ENCODE results near the gene MXRA8. TPM values are rescaled to one million over a fixed set of nuclear protein-coding genes. Genes with fewer than 3 reads are reported as not detected.

The MXRA8 gene
- total RNA-seq, 1 experiment from 2014 or later, result 9.6 TPM

DNA sequence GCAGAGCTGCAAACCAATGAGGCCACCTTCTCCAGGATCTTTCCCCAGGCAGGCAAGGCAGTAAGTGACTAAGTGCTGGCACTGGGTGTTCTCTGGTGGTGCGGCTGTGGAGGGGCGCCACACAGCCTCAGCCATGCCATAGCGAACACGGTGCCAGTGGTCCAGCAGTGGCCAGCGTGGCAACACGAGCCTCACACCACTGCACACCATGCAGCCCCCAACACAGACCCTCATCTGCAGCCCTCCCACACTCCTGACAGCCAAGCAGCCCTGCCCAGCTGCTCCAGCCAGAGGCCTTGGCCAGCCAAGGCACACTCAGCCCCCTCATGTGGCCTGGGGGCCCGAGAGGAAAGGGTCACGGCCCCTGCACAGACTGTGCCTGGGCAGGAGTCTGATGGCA lies 36.9 kb downstream of the MXRA8 start:
- H3K36me3 Mint-ChIP-seq (ENCODE audit: insufficient read depth in 1 of 3, low read depth in 3 of 3), result peaks cover 13 to 42% (median 35%) of the 10 kb centered on the region in 3 experiments; a peak in 6 of 7 replicates
- H3K9me3 Mint-ChIP-seq, result no peaks in the 10 kb centered on the region
- no peak for DNase-seq
- Histone ChIP-seq H3K4ac (ENCODE audit: low read depth, low read length) (no peak overlapping the region), H3K23me2 (ENCODE audit: insufficient read length, low read depth, low read length, poor library complexity, severe bottlenecking) (peaks cover 8% of the 10 kb centered on the region), H3K4me2 (ENCODE audit: insufficient read depth, insufficient read length, low read length) (no peak overlapping the region), H2AFZ (ENCODE audit: low read length) (no peak overlapping the region), H2BK12ac (ENCODE audit: insufficient read length, low read depth, low read length) (no peak overlapping the region), H3K9ac (ENCODE audit: extremely low read depth, insufficient read length, low read length) (no peak overlapping the region), H2AK5ac (ENCODE audit: insufficient read length, low read length) (no peak overlapping the region), H2BK120ac (ENCODE audit: low read depth, low read length, poor library complexity, severe bottlenecking) (no peak overlapping the region), H3K9me3 (ENCODE audit: control insufficient read depth, low read depth, low read length) (no peaks in the 10 kb centered on the region), H3T11ph (ENCODE audit: low read length) (no peak overlapping the region), H3K18ac (ENCODE audit: insufficient read length, low read depth, low read length) (no peak overlapping the region), H3K4me1 (ENCODE audit: insufficient read depth, low read length) (no peaks in the 10 kb centered on the region), H4K91ac (ENCODE audit: insufficient read length, low read depth, low read length) (no peak overlapping the region), H3K79me2 (ENCODE audit: insufficient read depth, low read length) (peaks cover 17% of the 10 kb centered on the region; the same call in 1 of the 2 replicates), H3K23ac (ENCODE audit: insufficient read length, low read depth, low read length) (no peak overlapping the region), H3K79me1 (ENCODE audit: insufficient read depth, low read depth, low read length, poor library complexity, severe bottlenecking) (peaks cover 8% of the 10 kb centered on the region), H3K27ac (ENCODE audit: insufficient read length, low read depth, low read length) (no peak overlapping the region), H2BK15ac (ENCODE audit: low read depth, low read length) (no peak overlapping the region), H2BK5ac (ENCODE audit: insufficient read length, low read length) (no peak overlapping the region), H3K14ac (ENCODE audit: insufficient read depth, low read length) (no peak overlapping the region), H4K8ac (replicated peaks; ENCODE audit: insufficient read length, low read depth, low read length) (no peak overlapping the region), H2BK20ac (ENCODE audit: low read depth, low read length, poor library complexity, severe bottlenecking) (no peak overlapping the region), H3K56ac (ENCODE audit: insufficient read length, low read depth, low read length) (no peak overlapping the region), H4K5ac (ENCODE audit: insufficient read length, low read depth, low read length) (no peak overlapping the region), H3K27me3 (ENCODE audit: insufficient read depth, low read length) (no peaks in the 10 kb centered on the region), H4K20me1 (ENCODE audit: control insufficient read depth, insufficient read depth, insufficient read length) (peaks cover 5% of the 10 kb centered on the region)
- TF ChIP-seq, protein P1, sequence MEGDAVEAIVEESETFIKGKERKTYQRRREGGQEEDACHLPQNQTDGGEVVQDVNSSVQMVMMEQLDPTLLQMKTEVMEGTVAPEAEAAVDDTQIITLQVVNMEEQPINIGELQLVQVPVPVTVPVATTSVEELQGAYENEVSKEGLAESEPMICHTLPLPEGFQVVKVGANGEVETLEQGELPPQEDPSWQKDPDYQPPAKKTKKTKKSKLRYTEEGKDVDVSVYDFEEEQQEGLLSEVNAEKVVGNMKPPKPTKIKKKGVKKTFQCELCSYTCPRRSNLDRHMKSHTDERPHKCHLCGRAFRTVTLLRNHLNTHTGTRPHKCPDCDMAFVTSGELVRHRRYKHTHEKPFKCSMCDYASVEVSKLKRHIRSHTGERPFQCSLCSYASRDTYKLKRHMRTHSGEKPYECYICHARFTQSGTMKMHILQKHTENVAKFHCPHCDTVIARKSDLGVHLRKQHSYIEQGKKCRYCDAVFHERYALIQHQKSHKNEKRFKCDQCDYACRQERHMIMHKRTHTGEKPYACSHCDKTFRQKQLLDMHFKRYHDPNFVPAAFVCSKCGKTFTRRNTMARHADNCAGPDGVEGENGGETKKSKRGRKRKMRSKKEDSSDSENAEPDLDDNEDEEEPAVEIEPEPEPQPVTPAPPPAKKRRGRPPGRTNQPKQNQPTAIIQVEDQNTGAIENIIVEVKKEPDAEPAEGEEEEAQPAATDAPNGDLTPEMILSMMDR (conservative IDR thresholded peaks at IDR 0.05), result no peak
- no peak overlapping the region for H3K27ac Mint-ChIP-seq
- no CpG with 5 or more reads among the region's 8 CpGs for WGBS (ENCODE audit: extremely low coverage, insufficient read length, low lambda C conversion rate)
- H3K4me3 Mint-ChIP-seq, result no peak overlapping the region
- H3K4me1 Mint-ChIP-seq, result peaks cover 2 to 14% of the 10 kb centered on the region in 2 experiments
- no peaks in the 10 kb centered on the region for H3K27me3 Mint-ChIP-seq (ENCODE audit: low read depth)

All from H9 (cell line).